RWPE2 (cell line): Measurements from ENCODE around the gene TGIF2.

ENCODE experiments used
- ATAC-seq: fragments of 200-7000 bp; cut with Tn5 transposase; 3 replicates; pipeline ENCODE4 v1.9.1; 2021; ENCODE audit warnings: low read depth
- DNase-seq: peaks from one replicate; pipeline ENCODE4 v3.0.0-alpha.2; 2020; ENCODE audit warnings: low spot score
- H3K27ac ChIP-seq: fragments of 450-650 bp; 2 replicates; pipeline ENCODE4 v1.5.1; 2017; ENCODE audit warnings: mild to moderate bottlenecking; ENCODE audit not compliant: poor library complexity, severe bottlenecking
- H3K27me3 ChIP-seq: fragments of 250-450 bp; sonication (Bioruptor Pico); 2 replicates; pipeline ENCODE4 v1.5.1; 2021; ENCODE audit warnings: mild to moderate bottlenecking, moderate library complexity; ENCODE audit not compliant: insufficient read depth, poor library complexity, severe bottlenecking
- H3K36me3 ChIP-seq: fragments of 250-450 bp; sonication (Bioruptor Pico); 2 replicates; pipeline ENCODE4 v1.5.1; 2020; ENCODE audit warnings: low read depth, mild to moderate bottlenecking, moderate library complexity
- H3K4me1 ChIP-seq: fragments of 250-450 bp; sonication (Bioruptor Pico); 2 replicates; pipeline ENCODE4 v1.5.1; 2021; ENCODE audit warnings: mild to moderate bottlenecking, moderate library complexity; ENCODE audit not compliant: insufficient read depth, poor library complexity, severe bottlenecking
- H3K4me3 ChIP-seq: fragments of 250-450 bp; sonication (Bioruptor Pico); 2 replicates; pipeline ENCODE4 v1.5.1; 2021; ENCODE audit warnings: mild to moderate bottlenecking, moderate library complexity; ENCODE audit not compliant: severe bottlenecking
- H3K9me3 ChIP-seq: fragments of 250-450 bp; sonication (Bioruptor Pico); 2 replicates; pipeline ENCODE4 v1.5.1; 2021; ENCODE audit warnings: mild to moderate bottlenecking, moderate library complexity; ENCODE audit not compliant: severe bottlenecking
- CTCF ChIP-seq: fragments of 450-650 bp; IDR thresholded peaks from one replicate; pipeline ENCODE4 v1.5.1; 2017; ENCODE audit warnings: mild to moderate bottlenecking, moderate library complexity; ENCODE audit not compliant: poor library complexity, severe bottlenecking

Gene TGIF2

GRCh38 chr20:36614781-36615557 is 41.6 kb downstream of the TGIF2 start:
- no peak overlapping the region for H3K27ac ChIP-seq
- no peaks in the 10 kb centered on the region for H3K4me1 ChIP-seq
- no peaks in the 10 kb centered on the region for H3K9me3 ChIP-seq
- no peak for TF ChIP-seq CTCF
- H3K4me3 ChIP-seq: no peak overlapping the region
- DNase-seq (peak; percentile 79), ATAC-seq (peak; percentile 28; the same call in 2 of the 3 replicates)
- H3K27me3 ChIP-seq: no peaks in the 10 kb centered on the region
- peaks cover 42% of the 10 kb centered on the region for H3K36me3 ChIP-seq

- H3K27ac ChIP-seq: no peak overlapping the region
- H3K4me1 ChIP-seq: no peaks in the 10 kb centered on the region
- no peak overlapping the region for H3K4me3 ChIP-seq
- DNase-seq: peak; percentile 51
- no peaks in the 10 kb centered on the region for H3K9me3 ChIP-seq
- H3K27me3 ChIP-seq: no peaks in the 10 kb centered on the region
- ATAC-seq: no peak
- H3K36me3 ChIP-seq: no peaks in the 10 kb centered on the region
- no peak for TF ChIP-seq CTCF
Observed at GRCh38 chr20:36620917-36621316, 47.5 kb downstream of the TGIF2 start.

GRCh38 chr20:36623444-36623843 is 50.0 kb downstream of the TGIF2 start:
- no peak for TF ChIP-seq CTCF
- no peak overlapping the region for H3K4me3 ChIP-seq
- DNase-seq (no peak), ATAC-seq (no peak)
- H3K27ac ChIP-seq: no peak overlapping the region
- no peaks in the 10 kb centered on the region for H3K27me3 ChIP-seq
- H3K4me1 ChIP-seq: no peaks in the 10 kb centered on the region
- no peaks in the 10 kb centered on the region for H3K36me3 ChIP-seq
- H3K9me3 ChIP-seq: no peaks in the 10 kb centered on the region

GRCh38 chr20:36624068-36624943 is 50.9 kb downstream of the TGIF2 start:
- ATAC-seq (0 out of 3 replicates have a peak, but pooled peaks have one; percentile 31), DNase-seq (no peak)
- H3K27ac ChIP-seq: no peak overlapping the region
- no peaks in the 10 kb centered on the region for H3K4me1 ChIP-seq
- no peaks in the 10 kb centered on the region for H3K27me3 ChIP-seq
- H3K36me3 ChIP-seq: no peaks in the 10 kb centered on the region
- H3K9me3 ChIP-seq: no peaks in the 10 kb centered on the region
- no peak for TF ChIP-seq CTCF
- H3K4me3 ChIP-seq: no peak overlapping the region
